WTC11 (cell line): ENCODE measurements around the gene FANCC. TPM values are rescaled to one million over a fixed set of nuclear protein-coding genes. Genes with fewer than 3 reads are reported as not detected.

ENCODE experiments used
- ATAC-seq: fragments of 200-7000 bp; cut with Tn5 transposase; 2 replicates; pipeline ENCODE4 v1.10.0; 2021; ENCODE audit warnings: mild to moderate bottlenecking, moderate library complexity
- CTCF ChIA-PET: fragments of 300-600 bp; sonication (Branson Sonifier 250); formaldehyde crosslinking; loops from one replicate; lab custom pipeline; 2021; ENCODE audit warnings: antibody characterized with exemption; lab: Charles Lee
- POLR2A ChIA-PET: fragments of 350-600 bp; sonication (Branson Sonifier 250); formaldehyde crosslinking; loops from one replicate; lab custom pipeline; 2021; ENCODE audit warnings: antibody characterized with exemption; lab: Charles Lee
- DNase-seq: peaks from one replicate; pipeline ENCODE4 v3.0.0; 2021; ENCODE audit warnings: low spot score
- H3K27ac Mint-ChIP-seq: 2 replicates; pipeline ENCODE4 v1.8.0; 2021; ENCODE audit warnings: mixed read lengths
- H3K27me3 Mint-ChIP-seq: 2 replicates; pipeline ENCODE4 v1.8.0; 2021; ENCODE audit warnings: low read depth, mild to moderate bottlenecking, moderate library complexity, mixed read lengths
- H3K36me3 Mint-ChIP-seq: 2 replicates; pipeline ENCODE4 v1.8.0; 2021; ENCODE audit warnings: mixed read lengths
- H3K4me1 Mint-ChIP-seq: 2 replicates; pipeline ENCODE4 v1.8.0; 2022; ENCODE audit warnings: mixed read lengths
- H3K4me3 Mint-ChIP-seq: 2 replicates; pipeline ENCODE4 v1.8.0; 2021; ENCODE audit warnings: mild to moderate bottlenecking, moderate library complexity, mixed read lengths
- H3K9me3 Mint-ChIP-seq: 2 replicates; pipeline ENCODE4 v1.8.0; 2021; ENCODE audit warnings: mixed read lengths
- CREM ChIP-seq: sonication (generic); formaldehyde crosslinking; IDR thresholded peaks from 2 replicates; pipeline ENCODE4 v1.8.1; 2022; ENCODE audit warnings: mild to moderate bottlenecking, missing genetic modification reagents, moderate library complexity
- ESRRA ChIP-seq: sonication (generic); formaldehyde crosslinking; IDR thresholded peaks from 2 replicates; pipeline ENCODE4 v1.8.1; 2022; ENCODE audit warnings: mild to moderate bottlenecking, missing genetic modification reagents, borderline replicate concordance
- JAZF1 ChIP-seq: fragments of 250-450 bp; sonication (Bioruptor Pico); IDR thresholded peaks from 2 replicates; pipeline ENCODE4 v1.9.0; 2021; ENCODE audit warnings: moderate library complexity, mild to moderate bottlenecking, inconsistent platforms
- MXD4 ChIP-seq: fragments of 250-450 bp; sonication (Bioruptor Pico); IDR thresholded peaks from 2 replicates; pipeline ENCODE4 v1.8.0; 2021; ENCODE audit warnings: mild to moderate bottlenecking, moderate library complexity, borderline replicate concordance
- NFYB ChIP-seq: sonication (generic); formaldehyde crosslinking; conservative IDR thresholded peaks from 2 replicates; pipeline ENCODE4 v1.8.0; 2022; ENCODE audit warnings: low read depth, missing genetic modification reagents
- OVOL2 ChIP-seq: fragments of 250-450 bp; sonication (Bioruptor Pico); IDR thresholded peaks from 2 replicates; pipeline ENCODE4 v1.9.0; 2021; ENCODE audit warnings: mild to moderate bottlenecking, borderline replicate concordance
- ZBTB21 ChIP-seq: sonication (generic); formaldehyde crosslinking; IDR thresholded peaks from 2 replicates; pipeline ENCODE4 v1.8.1; 2023; ENCODE audit warnings: mild to moderate bottlenecking, missing genetic modification reagents, borderline replicate concordance
- total RNA-seq: library from RNA; stranded (reverse); gene quantifications from 3 replicates; pipeline ENCODE4 v1.2.3, GENCODE V29; 2021
- TF ChIP-seq, protein P1 (sequence below): fragments of 200-600 bp; IDR thresholded peaks from 2 replicates; pipeline ENCODE4 v1.8.0; 2022; ENCODE audit warnings: antibody characterized with exemption
- TF ChIP-seq, protein P2 (sequence below): sonication (generic); formaldehyde crosslinking; IDR thresholded peaks from 2 replicates; pipeline ENCODE4 v1.8.0; 2023; ENCODE audit warnings: mild to moderate bottlenecking, missing genetic modification reagents
- TF ChIP-seq, protein P3 (sequence below): fragments of 250-450 bp; sonication (Bioruptor Pico); IDR thresholded peaks from 2 replicates; pipeline ENCODE4 v1.8.0; 2021; ENCODE audit warnings: mild to moderate bottlenecking
- TF ChIP-seq, protein P4 (sequence below): sonication (generic); formaldehyde crosslinking; IDR thresholded peaks from 2 replicates; pipeline ENCODE4 v1.8.1; 2023; ENCODE audit warnings: mild to moderate bottlenecking, missing genetic modification reagents, moderate library complexity
- TF ChIP-seq, protein P5 (sequence below): fragments of 250-450 bp; sonication (Bioruptor Pico); IDR thresholded peaks from 2 replicates; pipeline ENCODE4 v1.9.0; 2021; ENCODE audit warnings: mild to moderate bottlenecking, borderline replicate concordance
- TF ChIP-seq, protein P6 (sequence below): sonication (generic); formaldehyde crosslinking; conservative IDR thresholded peaks from 2 replicates; pipeline ENCODE4 v1.8.1; 2022; ENCODE audit warnings: mild to moderate bottlenecking, missing genetic modification reagents
- TF ChIP-seq, protein P7 (sequence below): fragments of 250-450 bp; sonication (Bioruptor Pico); IDR thresholded peaks from 2 replicates; pipeline ENCODE4 v1.9.0; 2021; ENCODE audit warnings: mild to moderate bottlenecking
- TF ChIP-seq, protein P8 (sequence below): sonication (generic); formaldehyde crosslinking; IDR thresholded peaks from 2 replicates; pipeline ENCODE4 v1.8.0; 2023; ENCODE audit warnings: missing genetic modification reagents
- TF ChIP-seq, protein P9 (sequence below): sonication (generic); formaldehyde crosslinking; conservative IDR thresholded peaks from 2 replicates; pipeline ENCODE4 v1.8.1; 2023; ENCODE audit warnings: mild to moderate bottlenecking, low read depth, missing genetic modification reagents, moderate library complexity

Gene FANCC
- total RNA-seq, 1 experiment from 2014 or later, result 10.9 TPM

DNA sequence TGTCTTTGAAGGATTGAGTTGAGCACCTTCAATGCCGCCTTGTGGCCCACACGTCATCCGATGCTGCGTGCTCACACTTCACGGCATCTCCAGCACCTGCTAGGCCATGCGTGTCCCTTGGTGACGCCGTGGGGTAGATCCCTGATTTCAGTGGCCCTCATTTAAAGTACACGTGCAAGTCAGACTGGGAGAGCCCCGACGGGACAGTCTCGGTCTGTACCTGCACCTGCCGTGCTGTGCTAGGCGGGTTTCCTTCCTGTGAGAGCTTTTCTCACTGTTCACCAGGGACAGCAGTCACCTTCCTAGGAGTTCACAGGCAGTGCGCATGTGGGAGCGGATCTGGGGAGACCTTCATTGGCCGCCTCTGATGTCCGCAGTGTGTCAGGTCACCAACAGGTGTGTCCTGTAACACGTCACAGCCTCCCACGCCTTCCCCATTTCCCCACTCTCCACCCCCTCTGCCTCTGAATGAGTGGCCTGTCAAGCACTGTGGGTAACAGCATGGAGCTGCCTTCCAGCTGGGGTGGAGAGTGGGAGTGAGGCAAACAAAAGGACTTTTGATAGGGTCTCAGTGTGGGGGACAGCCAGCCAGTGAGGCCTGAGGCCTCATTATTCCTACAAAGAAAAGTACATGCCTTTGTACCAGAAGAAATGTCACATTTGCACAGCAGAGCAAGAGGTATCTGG lies 236.4 kb downstream of the FANCC start:
- no peak for ATAC-seq
- H3K4me1 Mint-ChIP-seq, result peaks cover 27% of the 10 kb centered on the region
- CTCF ChIA-PET, result no interaction called here
- no peaks in the 10 kb centered on the region for H3K27me3 Mint-ChIP-seq
- H3K4me3 Mint-ChIP-seq, result no peak overlapping the region
- DNase-seq, result no peak
- POLR2A ChIA-PET, result no interaction called here
- H3K36me3 Mint-ChIP-seq, result no peaks in the 10 kb centered on the region; the same call in 1 of the 2 replicates
- no peak for TF ChIP-seq JAZF1 (CRISPR knock-in tag)
- no peak for TF ChIP-seq OVOL2 (CRISPR knock-in tag)
- TF ChIP-seq ESRRA (CRISPR knock-in tag), result no peak
- TF ChIP-seq, protein P1, sequence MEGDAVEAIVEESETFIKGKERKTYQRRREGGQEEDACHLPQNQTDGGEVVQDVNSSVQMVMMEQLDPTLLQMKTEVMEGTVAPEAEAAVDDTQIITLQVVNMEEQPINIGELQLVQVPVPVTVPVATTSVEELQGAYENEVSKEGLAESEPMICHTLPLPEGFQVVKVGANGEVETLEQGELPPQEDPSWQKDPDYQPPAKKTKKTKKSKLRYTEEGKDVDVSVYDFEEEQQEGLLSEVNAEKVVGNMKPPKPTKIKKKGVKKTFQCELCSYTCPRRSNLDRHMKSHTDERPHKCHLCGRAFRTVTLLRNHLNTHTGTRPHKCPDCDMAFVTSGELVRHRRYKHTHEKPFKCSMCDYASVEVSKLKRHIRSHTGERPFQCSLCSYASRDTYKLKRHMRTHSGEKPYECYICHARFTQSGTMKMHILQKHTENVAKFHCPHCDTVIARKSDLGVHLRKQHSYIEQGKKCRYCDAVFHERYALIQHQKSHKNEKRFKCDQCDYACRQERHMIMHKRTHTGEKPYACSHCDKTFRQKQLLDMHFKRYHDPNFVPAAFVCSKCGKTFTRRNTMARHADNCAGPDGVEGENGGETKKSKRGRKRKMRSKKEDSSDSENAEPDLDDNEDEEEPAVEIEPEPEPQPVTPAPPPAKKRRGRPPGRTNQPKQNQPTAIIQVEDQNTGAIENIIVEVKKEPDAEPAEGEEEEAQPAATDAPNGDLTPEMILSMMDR, result no peak
- TF ChIP-seq, protein P2, sequence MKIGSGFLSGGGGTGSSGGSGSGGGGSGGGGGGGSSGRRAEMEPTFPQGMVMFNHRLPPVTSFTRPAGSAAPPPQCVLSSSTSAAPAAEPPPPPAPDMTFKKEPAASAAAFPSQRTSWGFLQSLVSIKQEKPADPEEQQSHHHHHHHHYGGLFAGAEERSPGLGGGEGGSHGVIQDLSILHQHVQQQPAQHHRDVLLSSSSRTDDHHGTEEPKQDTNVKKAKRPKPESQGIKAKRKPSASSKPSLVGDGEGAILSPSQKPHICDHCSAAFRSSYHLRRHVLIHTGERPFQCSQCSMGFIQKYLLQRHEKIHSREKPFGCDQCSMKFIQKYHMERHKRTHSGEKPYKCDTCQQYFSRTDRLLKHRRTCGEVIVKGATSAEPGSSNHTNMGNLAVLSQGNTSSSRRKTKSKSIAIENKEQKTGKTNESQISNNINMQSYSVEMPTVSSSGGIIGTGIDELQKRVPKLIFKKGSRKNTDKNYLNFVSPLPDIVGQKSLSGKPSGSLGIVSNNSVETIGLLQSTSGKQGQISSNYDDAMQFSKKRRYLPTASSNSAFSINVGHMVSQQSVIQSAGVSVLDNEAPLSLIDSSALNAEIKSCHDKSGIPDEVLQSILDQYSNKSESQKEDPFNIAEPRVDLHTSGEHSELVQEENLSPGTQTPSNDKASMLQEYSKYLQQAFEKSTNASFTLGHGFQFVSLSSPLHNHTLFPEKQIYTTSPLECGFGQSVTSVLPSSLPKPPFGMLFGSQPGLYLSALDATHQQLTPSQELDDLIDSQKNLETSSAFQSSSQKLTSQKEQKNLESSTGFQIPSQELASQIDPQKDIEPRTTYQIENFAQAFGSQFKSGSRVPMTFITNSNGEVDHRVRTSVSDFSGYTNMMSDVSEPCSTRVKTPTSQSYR (CRISPR knock-in tag), result no peak
- TF ChIP-seq, protein P3, sequence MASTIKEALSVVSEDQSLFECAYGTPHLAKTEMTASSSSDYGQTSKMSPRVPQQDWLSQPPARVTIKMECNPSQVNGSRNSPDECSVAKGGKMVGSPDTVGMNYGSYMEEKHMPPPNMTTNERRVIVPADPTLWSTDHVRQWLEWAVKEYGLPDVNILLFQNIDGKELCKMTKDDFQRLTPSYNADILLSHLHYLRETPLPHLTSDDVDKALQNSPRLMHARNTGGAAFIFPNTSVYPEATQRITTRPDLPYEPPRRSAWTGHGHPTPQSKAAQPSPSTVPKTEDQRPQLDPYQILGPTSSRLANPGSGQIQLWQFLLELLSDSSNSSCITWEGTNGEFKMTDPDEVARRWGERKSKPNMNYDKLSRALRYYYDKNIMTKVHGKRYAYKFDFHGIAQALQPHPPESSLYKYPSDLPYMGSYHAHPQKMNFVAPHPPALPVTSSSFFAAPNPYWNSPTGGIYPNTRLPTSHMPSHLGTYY (CRISPR knock-in tag), result no peak
- TF ChIP-seq, protein P4, sequence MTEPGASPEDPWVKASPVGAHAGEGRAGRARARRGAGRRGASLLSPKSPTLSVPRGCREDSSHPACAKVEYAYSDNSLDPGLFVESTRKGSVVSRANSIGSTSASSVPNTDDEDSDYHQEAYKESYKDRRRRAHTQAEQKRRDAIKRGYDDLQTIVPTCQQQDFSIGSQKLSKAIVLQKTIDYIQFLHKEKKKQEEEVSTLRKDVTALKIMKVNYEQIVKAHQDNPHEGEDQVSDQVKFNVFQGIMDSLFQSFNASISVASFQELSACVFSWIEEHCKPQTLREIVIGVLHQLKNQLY (CRISPR knock-in tag), result no peak
- TF ChIP-seq CREM (CRISPR knock-in tag), result no peak
- TF ChIP-seq, protein P5, sequence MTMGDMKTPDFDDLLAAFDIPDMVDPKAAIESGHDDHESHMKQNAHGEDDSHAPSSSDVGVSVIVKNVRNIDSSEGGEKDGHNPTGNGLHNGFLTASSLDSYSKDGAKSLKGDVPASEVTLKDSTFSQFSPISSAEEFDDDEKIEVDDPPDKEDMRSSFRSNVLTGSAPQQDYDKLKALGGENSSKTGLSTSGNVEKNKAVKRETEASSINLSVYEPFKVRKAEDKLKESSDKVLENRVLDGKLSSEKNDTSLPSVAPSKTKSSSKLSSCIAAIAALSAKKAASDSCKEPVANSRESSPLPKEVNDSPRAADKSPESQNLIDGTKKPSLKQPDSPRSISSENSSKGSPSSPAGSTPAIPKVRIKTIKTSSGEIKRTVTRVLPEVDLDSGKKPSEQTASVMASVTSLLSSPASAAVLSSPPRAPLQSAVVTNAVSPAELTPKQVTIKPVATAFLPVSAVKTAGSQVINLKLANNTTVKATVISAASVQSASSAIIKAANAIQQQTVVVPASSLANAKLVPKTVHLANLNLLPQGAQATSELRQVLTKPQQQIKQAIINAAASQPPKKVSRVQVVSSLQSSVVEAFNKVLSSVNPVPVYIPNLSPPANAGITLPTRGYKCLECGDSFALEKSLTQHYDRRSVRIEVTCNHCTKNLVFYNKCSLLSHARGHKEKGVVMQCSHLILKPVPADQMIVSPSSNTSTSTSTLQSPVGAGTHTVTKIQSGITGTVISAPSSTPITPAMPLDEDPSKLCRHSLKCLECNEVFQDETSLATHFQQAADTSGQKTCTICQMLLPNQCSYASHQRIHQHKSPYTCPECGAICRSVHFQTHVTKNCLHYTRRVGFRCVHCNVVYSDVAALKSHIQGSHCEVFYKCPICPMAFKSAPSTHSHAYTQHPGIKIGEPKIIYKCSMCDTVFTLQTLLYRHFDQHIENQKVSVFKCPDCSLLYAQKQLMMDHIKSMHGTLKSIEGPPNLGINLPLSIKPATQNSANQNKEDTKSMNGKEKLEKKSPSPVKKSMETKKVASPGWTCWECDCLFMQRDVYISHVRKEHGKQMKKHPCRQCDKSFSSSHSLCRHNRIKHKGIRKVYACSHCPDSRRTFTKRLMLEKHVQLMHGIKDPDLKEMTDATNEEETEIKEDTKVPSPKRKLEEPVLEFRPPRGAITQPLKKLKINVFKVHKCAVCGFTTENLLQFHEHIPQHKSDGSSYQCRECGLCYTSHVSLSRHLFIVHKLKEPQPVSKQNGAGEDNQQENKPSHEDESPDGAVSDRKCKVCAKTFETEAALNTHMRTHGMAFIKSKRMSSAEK (CRISPR knock-in tag), result no peak
- no peaks in the 10 kb centered on the region for H3K9me3 Mint-ChIP-seq
- peak overlapping the region; percentile 72; the same call in 1 of the 2 replicates for H3K27ac Mint-ChIP-seq

DNA sequence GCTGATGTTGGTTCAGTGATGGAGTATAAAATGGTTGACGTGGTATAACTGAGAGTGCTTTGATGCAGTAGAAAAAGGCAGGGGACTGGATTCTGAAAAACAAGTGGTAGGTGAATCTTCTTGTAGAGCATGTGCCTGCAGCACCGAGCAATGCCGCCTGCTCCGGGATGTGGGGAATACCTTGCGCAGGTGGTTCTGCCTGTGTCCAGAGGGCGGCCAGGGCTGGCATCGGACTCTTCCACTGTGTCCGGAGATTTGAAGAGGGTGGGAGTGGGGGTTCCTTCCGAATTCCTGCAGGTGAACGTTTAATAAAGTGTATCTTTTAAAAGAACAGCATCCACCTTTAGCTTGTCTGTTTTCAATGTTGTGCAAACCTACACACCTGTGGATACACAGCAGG lies 238.0 kb downstream of the FANCC start:
- Mint-ChIP-seq H3K36me3 (no peaks in the 10 kb centered on the region; the same call in 1 of the 2 replicates), H3K27ac (peak overlapping the region; percentile 7; the same call in 1 of the 2 replicates), H3K9me3 (no peaks in the 10 kb centered on the region), H3K4me3 (no peak overlapping the region), H3K27me3 (no peaks in the 10 kb centered on the region), H3K4me1 (peaks cover 27% of the 10 kb centered on the region)
- ChIA-PET CTCF (interaction anchor here (1.3 kb wide), 1 partner anchor 48 kb away, joined by 4 read pairs; no protein-coding TSS in a partner anchor), POLR2A (no interaction called here)
- ATAC-seq (no peak), DNase-seq (no peak)
- TF ChIP-seq, protein P6, sequence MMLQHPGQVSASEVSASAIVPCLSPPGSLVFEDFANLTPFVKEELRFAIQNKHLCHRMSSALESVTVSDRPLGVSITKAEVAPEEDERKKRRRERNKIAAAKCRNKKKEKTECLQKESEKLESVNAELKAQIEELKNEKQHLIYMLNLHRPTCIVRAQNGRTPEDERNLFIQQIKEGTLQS (CRISPR knock-in tag), result no peak
- TF ChIP-seq MXD4 (CRISPR knock-in tag), result no peak
- TF ChIP-seq, protein P7, sequence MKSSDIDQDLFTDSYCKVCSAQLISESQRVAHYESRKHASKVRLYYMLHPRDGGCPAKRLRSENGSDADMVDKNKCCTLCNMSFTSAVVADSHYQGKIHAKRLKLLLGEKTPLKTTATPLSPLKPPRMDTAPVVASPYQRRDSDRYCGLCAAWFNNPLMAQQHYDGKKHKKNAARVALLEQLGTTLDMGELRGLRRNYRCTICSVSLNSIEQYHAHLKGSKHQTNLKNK (CRISPR knock-in tag), result no peak
- no peak for TF ChIP-seq NFYB (CRISPR knock-in tag)
- TF ChIP-seq, protein P8, sequence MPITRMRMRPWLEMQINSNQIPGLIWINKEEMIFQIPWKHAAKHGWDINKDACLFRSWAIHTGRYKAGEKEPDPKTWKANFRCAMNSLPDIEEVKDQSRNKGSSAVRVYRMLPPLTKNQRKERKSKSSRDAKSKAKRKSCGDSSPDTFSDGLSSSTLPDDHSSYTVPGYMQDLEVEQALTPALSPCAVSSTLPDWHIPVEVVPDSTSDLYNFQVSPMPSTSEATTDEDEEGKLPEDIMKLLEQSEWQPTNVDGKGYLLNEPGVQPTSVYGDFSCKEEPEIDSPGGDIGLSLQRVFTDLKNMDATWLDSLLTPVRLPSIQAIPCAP (CRISPR knock-in tag), result no peak
- TF ChIP-seq ZBTB21, result no peak
- TF ChIP-seq, protein P9, sequence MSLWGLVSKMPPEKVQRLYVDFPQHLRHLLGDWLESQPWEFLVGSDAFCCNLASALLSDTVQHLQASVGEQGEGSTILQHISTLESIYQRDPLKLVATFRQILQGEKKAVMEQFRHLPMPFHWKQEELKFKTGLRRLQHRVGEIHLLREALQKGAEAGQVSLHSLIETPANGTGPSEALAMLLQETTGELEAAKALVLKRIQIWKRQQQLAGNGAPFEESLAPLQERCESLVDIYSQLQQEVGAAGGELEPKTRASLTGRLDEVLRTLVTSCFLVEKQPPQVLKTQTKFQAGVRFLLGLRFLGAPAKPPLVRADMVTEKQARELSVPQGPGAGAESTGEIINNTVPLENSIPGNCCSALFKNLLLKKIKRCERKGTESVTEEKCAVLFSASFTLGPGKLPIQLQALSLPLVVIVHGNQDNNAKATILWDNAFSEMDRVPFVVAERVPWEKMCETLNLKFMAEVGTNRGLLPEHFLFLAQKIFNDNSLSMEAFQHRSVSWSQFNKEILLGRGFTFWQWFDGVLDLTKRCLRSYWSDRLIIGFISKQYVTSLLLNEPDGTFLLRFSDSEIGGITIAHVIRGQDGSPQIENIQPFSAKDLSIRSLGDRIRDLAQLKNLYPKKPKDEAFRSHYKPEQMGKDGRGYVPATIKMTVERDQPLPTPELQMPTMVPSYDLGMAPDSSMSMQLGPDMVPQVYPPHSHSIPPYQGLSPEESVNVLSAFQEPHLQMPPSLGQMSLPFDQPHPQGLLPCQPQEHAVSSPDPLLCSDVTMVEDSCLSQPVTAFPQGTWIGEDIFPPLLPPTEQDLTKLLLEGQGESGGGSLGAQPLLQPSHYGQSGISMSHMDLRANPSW, result no peak
